Measurements from ENCODE around the gene NUDT4B. TPM values are rescaled to one million over a fixed set of nuclear protein-coding genes. Genes with fewer than 3 reads are reported as not detected.
"Not testable (repeated sequence)": the region's sequence is repeated elsewhere in the genome, so short reads cannot be mapped to it uniquely, and the experiment has no call there.

NUDT4B gene
- 27.1 and 60.8 TPM in 2 replicates for total RNA-seq (2014; rRNA removed; shearing (Covaris generic); ENCODE audit: low replicate concordance)

- DNase-seq, H3K27me3 ChIP-seq, H3K4me3 ChIP-seq, H3K9me3 ChIP-seq, H3K36me3 ChIP-seq: not testable (repeated sequence)
These were observed at the start of gene NUDT4B for GRCh38 chr1:148748563-148749334. Gene NUDT4B, plus strand, starts transcription at chr1:148748774. Its CDS starts 179 bp downstream, at chr1:148748953.

GRCh38 chr1:148699357-148699756 lies 49.2 kb upstream of the NUDT4B start:
- DNase-seq, H3K4me3 ChIP-seq, H3K27me3 ChIP-seq: not testable (repeated sequence)

GRCh38 chr1:148702242-148702641 lies 46.3 kb upstream of the NUDT4B start:
- not testable (repeated sequence) for H3K27me3 ChIP-seq, DNase-seq, H3K4me3 ChIP-seq, H3K36me3 ChIP-seq, H3K9me3 ChIP-seq

More at GRCh38 chr1:148699357-148699756, 49.2 kb upstream of the NUDT4B start:
- not testable (repeated sequence) for H3K36me3 ChIP-seq, H3K9me3 ChIP-seq

- not testable (repeated sequence) for H3K36me3 ChIP-seq, H3K9me3 ChIP-seq, H3K27me3 ChIP-seq, H3K4me3 ChIP-seq, DNase-seq
These were observed 44.5 kb upstream of the NUDT4B start for GRCh38 chr1:148703973-148704591.

- not testable (repeated sequence) for DNase-seq, H3K27me3 ChIP-seq
These were observed 43.1 kb upstream of the NUDT4B start for GRCh38 chr1:148705316-148705948.

GRCh38 chr1:148708779-148709333 lies 39.7 kb upstream of the NUDT4B start:
- not testable (repeated sequence) for H3K27me3 ChIP-seq, H3K9me3 ChIP-seq, H3K36me3 ChIP-seq, DNase-seq, H3K4me3 ChIP-seq

More at GRCh38 chr1:148705316-148705948, 43.1 kb upstream of the NUDT4B start:
- not testable (repeated sequence) for H3K4me3 ChIP-seq, H3K9me3 ChIP-seq, H3K36me3 ChIP-seq

- not testable (repeated sequence) for H3K4me3 ChIP-seq, H3K27me3 ChIP-seq, DNase-seq, H3K9me3 ChIP-seq, H3K36me3 ChIP-seq
These were observed 37.6 kb upstream of the NUDT4B start for GRCh38 chr1:148710772-148711523.

GRCh38 chr1:148712353-148712752 lies 36.2 kb upstream of the NUDT4B start:
- not testable (repeated sequence) for DNase-seq, H3K36me3 ChIP-seq, H3K9me3 ChIP-seq, H3K27me3 ChIP-seq, H3K4me3 ChIP-seq

- DNase-seq, H3K36me3 ChIP-seq, H3K4me3 ChIP-seq, H3K9me3 ChIP-seq, H3K27me3 ChIP-seq: not testable (repeated sequence)
These were observed 33.1 kb upstream of the NUDT4B start for GRCh38 chr1:148715518-148715917.

GRCh38 chr1:148716966-148717520 lies 31.5 kb upstream of the NUDT4B start:
- not testable (repeated sequence) for H3K4me3 ChIP-seq, H3K27me3 ChIP-seq, H3K9me3 ChIP-seq, H3K36me3 ChIP-seq, DNase-seq

GRCh38 chr1:148720918-148721317 lies 27.7 kb upstream of the NUDT4B start:
- H3K9me3 ChIP-seq, DNase-seq, H3K36me3 ChIP-seq, H3K27me3 ChIP-seq, H3K4me3 ChIP-seq: not testable (repeated sequence)

- not testable (repeated sequence) for DNase-seq, H3K4me3 ChIP-seq, H3K27me3 ChIP-seq, H3K36me3 ChIP-seq, H3K9me3 ChIP-seq
These were observed 25.8 kb upstream of the NUDT4B start for GRCh38 chr1:148722758-148723157.

GRCh38 chr1:148723515-148723914 lies 25.1 kb upstream of the NUDT4B start:
- not testable (repeated sequence) for DNase-seq, H3K36me3 ChIP-seq, H3K27me3 ChIP-seq, H3K9me3 ChIP-seq, H3K4me3 ChIP-seq

GRCh38 chr1:148724872-148725271 lies 23.7 kb upstream of the NUDT4B start:
- not testable (repeated sequence) for H3K27me3 ChIP-seq, H3K4me3 ChIP-seq, H3K36me3 ChIP-seq, H3K9me3 ChIP-seq, DNase-seq

GRCh38 chr1:148727862-148728261 lies 20.7 kb upstream of the NUDT4B start:
- not testable (repeated sequence) for DNase-seq, H3K27me3 ChIP-seq, H3K36me3 ChIP-seq

GRCh38 chr1:148729128-148729527 lies 19.4 kb upstream of the NUDT4B start:
- H3K36me3 ChIP-seq, DNase-seq, H3K27me3 ChIP-seq, H3K4me3 ChIP-seq, H3K9me3 ChIP-seq: not testable (repeated sequence)

More at GRCh38 chr1:148727862-148728261, 20.7 kb upstream of the NUDT4B start:
- H3K9me3 ChIP-seq, H3K4me3 ChIP-seq: not testable (repeated sequence)
